Skeletal muscle tissue (tissue), 4 donors: ENCODE measurements around the gene AKT3. TPM values are rescaled to one million over a fixed set of nuclear protein-coding genes. Genes with fewer than 3 reads are reported as not detected.

Experiments used
- H3K27ac ChIP-seq: one replicate; pipeline ENCODE4 v1.7.0; 2013; ENCODE audit warnings: mild to moderate bottlenecking, low read depth, low read length, inconsistent platforms
- H3K27me3 ChIP-seq, 3 donors: one replicate each; pipeline ENCODE4 v1.7.0; 2013; ENCODE audit warnings: low read length in 3 of 3; ENCODE audit not compliant: control insufficient read depth in 3 of 3, insufficient read depth in 3 of 3
- H3K36me3 ChIP-seq, 3 donors: one replicate each; pipeline ENCODE4 v1.7.0; 2013; ENCODE audit warnings: low read length in 3 of 3; ENCODE audit not compliant: control insufficient read depth in 3 of 3, insufficient read depth in 3 of 3
- H3K4me1 ChIP-seq, 3 donors: one replicate each; pipeline ENCODE4 v1.7.0; 2013; ENCODE audit warnings: low read length in 3 of 3, mild to moderate bottlenecking in 3 of 3; ENCODE audit not compliant: control insufficient read depth in 3 of 3, insufficient read depth in 3 of 3
- H3K4me3 ChIP-seq, 3 donors: one replicate each; pipeline ENCODE4 v1.7.0; 2013; ENCODE audit warnings: low read length in 3 of 3
- H3K9ac ChIP-seq, 3 donors: one replicate each; pipeline ENCODE4 v1.7.0; 2013; ENCODE audit warnings: low read length in 3 of 3, mild to moderate bottlenecking in 3 of 3, moderate library complexity in 2 of 3, low read depth in 1 of 3
- H3K9me3 ChIP-seq, 3 donors: one replicate each; pipeline ENCODE4 v1.7.0; 2013; ENCODE audit warnings: low read length in 3 of 3; ENCODE audit not compliant: control insufficient read depth in 3 of 3
- total RNA-seq: library from RNA; depleted of rRNA; stranded (reverse); fragments of >200 nt; gene quantifications from one replicate; pipeline ENCODE4 v1.2.3, GENCODE V29; 2014
- donor health status: Osteomylitis.

The AKT3 gene
- total RNA-seq, 1 donor from 2014 or later, result 28.7 TPM

- Histone ChIP-seq H3K36me3 (no peaks in the 10 kb centered on the region), H3K27ac (no peak overlapping the region), H3K27me3 (no peaks in the 10 kb centered on the region), H3K9ac (no peak overlapping the region), H3K9me3 (no peaks in the 10 kb centered on the region), H3K4me1 (peaks cover 3 to 10% (median 7%) of the 10 kb centered on the region in 3 donors), H3K4me3 (no peak overlapping the region)
These were observed 402.2 kb downstream of the AKT3 start for GRCh38 chr1:243447844-243448243.

DNA sequence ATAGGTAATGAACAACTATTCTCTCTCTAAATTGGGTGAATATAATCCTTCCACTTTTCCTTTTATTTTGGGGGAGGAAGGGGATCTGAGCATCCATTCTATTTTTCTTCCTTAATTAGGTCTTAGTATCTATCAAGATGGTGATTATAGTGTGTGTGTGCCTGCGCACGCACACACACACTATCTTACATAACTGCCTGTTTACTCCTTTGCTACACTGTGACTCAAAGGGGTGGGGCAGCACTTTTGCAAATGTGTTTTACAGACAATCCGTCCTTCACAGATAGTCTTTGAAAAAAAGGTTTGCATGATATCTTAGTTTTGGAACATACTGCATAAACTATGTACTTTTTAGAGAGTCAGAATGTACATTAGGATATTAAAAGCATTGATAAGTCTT lies 402.7 kb downstream of the AKT3 start:
- no peak overlapping the region for H3K27ac ChIP-seq
- H3K4me3 ChIP-seq, result no peak overlapping the region
- H3K9ac ChIP-seq, result no peak overlapping the region
- H3K36me3 ChIP-seq, result no peaks in the 10 kb centered on the region
- no peaks in the 10 kb centered on the region for H3K27me3 ChIP-seq
- H3K4me1 ChIP-seq, result peaks cover 3 to 10% (median 7%) of the 10 kb centered on the region in 3 donors
- H3K9me3 ChIP-seq, result no peaks in the 10 kb centered on the region

- H3K27me3 ChIP-seq, result no peaks in the 10 kb centered on the region
- no peaks in the 10 kb centered on the region for H3K36me3 ChIP-seq
- H3K4me3 ChIP-seq, result no peak overlapping the region
- peaks cover 3 to 10% (median 7%) of the 10 kb centered on the region in 3 donors for H3K4me1 ChIP-seq
- no peak overlapping the region for H3K9ac ChIP-seq
- H3K27ac ChIP-seq, result no peak overlapping the region
- no peaks in the 10 kb centered on the region for H3K9me3 ChIP-seq
These were observed 406.5 kb downstream of the AKT3 start for GRCh38 chr1:243443557-243443956.

DNA sequence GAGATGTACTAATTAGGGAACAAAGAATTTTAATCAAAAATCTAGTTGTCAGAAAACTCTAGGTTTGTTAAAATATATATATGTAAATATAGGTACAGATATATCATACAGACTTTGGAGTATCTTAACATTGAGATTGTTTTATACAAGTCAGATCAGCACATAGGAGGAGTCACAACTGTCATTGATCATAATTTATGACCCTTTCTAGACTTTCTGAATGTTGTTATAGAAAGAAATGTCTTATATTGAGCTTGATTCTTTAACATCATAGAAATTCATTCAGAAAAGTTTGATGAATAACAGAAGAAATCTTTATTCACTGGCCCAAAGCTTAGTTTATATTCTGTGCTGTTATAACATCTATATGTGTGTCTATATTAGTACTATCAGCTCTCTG lies 408.4 kb downstream of the AKT3 start:
- no peak overlapping the region for H3K9ac ChIP-seq
- no peak overlapping the region for H3K27ac ChIP-seq
- H3K4me3 ChIP-seq, result no peak overlapping the region
- peaks cover 3 to 7% (median 3%) of the 10 kb centered on the region in 3 donors for H3K4me1 ChIP-seq
- no peaks in the 10 kb centered on the region for H3K27me3 ChIP-seq
- H3K9me3 ChIP-seq, result no peaks in the 10 kb centered on the region
- H3K36me3 ChIP-seq, result no peaks in the 10 kb centered on the region

- Histone ChIP-seq H3K36me3 (no peaks in the 10 kb centered on the region), H3K4me1 (peaks cover 3 to 7% (median 3%) of the 10 kb centered on the region in 3 donors), H3K27me3 (no peaks in the 10 kb centered on the region), H3K9me3 (no peaks in the 10 kb centered on the region), H3K4me3 (no peak overlapping the region), H3K9ac (no peak overlapping the region), H3K27ac (no peak overlapping the region)
These were observed 409.6 kb downstream of the AKT3 start for GRCh38 chr1:243440406-243440805.

DNA sequence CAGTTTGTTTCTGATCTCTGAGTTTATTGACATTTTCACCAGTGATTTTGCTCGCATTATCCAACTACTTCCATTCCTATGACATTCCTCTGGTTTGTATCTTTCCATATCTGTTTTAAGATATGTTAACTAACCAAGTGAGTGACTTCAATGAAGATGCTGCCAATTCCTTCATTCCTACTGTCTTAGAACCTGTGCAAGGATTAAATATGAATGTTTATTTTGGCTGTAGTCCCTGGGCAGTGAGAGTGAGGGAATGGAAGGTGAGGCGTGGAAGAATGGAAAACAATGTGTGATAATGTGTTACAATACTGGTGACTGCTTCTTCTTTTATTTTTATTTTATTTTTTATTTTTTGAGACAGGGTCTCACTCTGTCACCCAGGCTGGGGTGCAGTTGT lies 411.2 kb downstream of the AKT3 start:
- Histone ChIP-seq H3K9me3 (no peaks in the 10 kb centered on the region), H3K4me3 (no peak overlapping the region), H3K27me3 (no peaks in the 10 kb centered on the region), H3K4me1 (peaks cover 3 to 7% (median 3%) of the 10 kb centered on the region in 3 donors), H3K9ac (no peak overlapping the region), H3K36me3 (no peaks in the 10 kb centered on the region), H3K27ac (no peak overlapping the region)

Other genes with a start within 250 kb of the AKT3 start
- gene ZBTB18, start 201.0 kb upstream of the AKT3 start, total RNA-seq, result 58.5 TPM